HG03442 (cell line): ENCODE results near the gene NFYC.
A peak's percentile ranks its signal among the peaks of the same experiment; 100 is the strongest.

Experiments used
- ATAC-seq: cut with Tn5 transposase; IDR thresholded peaks from one replicate; pipeline ENCODE4 v1.9.1; 2021; ENCODE audit warnings: mild to moderate bottlenecking, moderate library complexity; ENCODE audit not compliant: unreplicated experiment

The NFYC gene

GRCh38 chr1:40794974-40795715, 103.6 kb downstream of the NFYC start:
- ATAC-seq = no peak

DNA sequence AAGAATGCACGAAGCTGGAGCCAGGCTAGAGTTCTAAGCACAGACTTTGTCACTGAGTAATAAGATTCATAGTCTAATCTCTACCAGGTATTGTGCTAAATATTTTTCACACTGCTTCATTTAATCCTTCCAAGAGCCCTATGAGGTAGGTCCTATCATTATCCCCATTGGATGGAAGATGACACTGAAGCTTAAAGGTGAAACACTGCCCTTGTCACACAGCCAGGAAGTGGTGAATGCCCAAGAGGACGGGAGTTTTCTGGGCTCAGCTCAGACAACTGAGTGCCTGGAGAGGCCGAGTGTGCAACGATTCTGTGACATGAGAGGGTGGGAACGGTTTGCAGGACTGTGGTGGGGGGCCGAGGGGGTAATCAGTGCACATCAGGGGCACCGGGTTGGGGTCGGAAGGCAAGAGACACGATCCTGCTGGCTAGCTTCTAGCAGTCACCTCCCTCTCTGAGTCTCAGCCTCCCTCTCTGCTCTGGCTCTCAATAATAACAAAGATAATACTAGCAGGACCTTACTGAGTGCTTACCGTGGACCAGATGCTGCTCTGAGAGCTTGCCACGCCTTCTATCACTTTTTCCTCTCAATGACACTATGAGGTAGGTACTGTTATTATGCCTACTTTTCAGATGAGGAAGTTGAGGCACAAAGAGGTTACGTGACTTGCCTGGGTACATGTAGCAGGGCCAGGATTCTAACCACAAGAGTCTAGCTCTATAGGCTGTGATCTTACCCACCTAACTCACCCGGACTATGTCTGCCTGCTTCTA, 104.5 kb downstream of the NFYC start:
- no peak for ATAC-seq

DNA sequence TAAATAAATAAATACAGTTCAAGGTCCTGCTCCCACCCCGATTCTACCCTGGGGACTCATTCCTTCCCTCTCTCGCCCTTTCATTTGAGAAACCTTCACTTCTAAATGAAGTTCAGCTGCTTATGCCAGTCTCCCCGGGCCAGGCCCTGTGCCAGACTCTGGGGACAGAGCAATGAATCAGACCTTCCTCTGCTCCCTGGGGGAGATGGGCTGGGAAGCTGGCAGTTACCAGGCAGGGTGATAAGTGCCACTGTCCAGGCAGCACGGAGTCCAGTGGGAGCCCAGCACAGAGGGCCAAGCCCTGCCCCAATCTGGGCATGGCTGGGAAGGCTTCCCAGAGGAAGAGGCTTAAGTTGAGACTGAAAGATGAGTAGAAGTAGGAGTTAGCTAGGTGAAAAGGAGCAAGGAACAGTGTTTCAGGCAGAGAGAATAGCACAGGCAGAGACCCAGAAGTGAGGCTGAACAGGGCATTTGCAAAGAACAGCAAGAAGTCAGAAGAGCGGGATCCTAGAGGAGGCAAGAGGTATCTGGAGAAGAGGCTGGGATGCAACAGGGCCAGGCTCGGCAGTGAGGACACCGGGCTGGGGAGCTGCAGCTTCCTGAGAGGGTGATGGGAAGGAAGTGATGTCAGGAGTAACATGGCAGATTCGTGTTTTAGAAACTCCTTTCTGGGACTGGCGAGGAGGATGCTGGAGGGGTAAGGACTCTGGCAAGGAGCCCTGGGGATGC, 105.6 kb downstream of the NFYC start:
- ATAC-seq = no peak

- no peak for ATAC-seq
Observed at GRCh38 chr1:40797668-40798010, 106.1 kb downstream of the NFYC start.

DNA sequence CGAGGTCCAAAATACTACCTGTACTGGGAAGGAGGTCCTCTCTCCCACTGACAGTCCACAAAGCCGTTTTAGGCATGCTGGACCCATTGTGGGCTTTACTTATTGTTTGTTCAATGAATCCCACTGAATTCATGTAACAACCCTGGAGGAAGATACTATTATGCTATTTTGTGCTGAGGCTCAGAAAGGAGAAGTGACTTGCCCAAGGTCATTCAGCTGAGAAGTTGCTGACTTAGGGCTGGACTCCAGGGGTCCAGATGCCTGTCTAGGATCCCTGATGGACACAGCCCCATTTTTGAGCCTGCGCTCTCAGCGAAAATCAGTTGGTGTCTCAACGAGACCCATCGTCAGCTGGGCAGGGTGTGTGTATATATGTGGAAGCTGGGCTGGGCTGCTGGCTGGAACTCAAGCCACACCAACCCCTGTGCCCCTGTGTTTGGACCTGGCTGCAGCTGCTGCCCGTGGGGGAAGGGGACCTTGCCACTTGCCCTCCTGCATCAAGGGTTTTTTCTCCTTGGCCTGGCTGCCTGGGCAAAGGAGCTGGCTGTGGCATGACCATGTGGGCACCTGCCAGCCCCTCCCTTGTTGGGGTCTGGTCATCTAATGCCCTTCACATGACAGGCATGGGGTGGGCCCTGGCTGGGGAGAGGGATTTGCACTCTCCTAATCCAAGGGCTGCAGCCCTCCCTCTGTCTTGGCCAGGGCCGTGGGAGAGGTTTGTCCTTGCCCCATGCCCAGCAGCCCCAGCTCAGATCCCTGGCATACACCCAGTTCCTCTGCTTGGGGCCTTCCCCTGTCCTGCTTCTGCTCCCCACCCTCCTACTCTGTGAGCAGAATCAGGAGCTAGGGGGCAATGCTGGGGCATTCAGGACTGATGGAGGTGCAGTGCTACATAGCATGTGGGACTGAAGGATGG, 107.1 kb downstream of the NFYC start:
- no peak for ATAC-seq

- no peak for ATAC-seq
Observed at GRCh38 chr1:40799351-40799867, 107.9 kb downstream of the NFYC start.

- ATAC-seq = no peak
Observed at GRCh38 chr1:40801742-40802077, 110.2 kb downstream of the NFYC start.

- ATAC-seq = peak; percentile 64
Observed at GRCh38 chr1:40802078-40802741, 110.7 kb downstream of the NFYC start.

GRCh38 chr1:40802742-40803113, 111.2 kb downstream of the NFYC start:
- ATAC-seq = no peak

- no peak for ATAC-seq
Observed at GRCh38 chr1:40803447-40803846, 111.9 kb downstream of the NFYC start.

DNA sequence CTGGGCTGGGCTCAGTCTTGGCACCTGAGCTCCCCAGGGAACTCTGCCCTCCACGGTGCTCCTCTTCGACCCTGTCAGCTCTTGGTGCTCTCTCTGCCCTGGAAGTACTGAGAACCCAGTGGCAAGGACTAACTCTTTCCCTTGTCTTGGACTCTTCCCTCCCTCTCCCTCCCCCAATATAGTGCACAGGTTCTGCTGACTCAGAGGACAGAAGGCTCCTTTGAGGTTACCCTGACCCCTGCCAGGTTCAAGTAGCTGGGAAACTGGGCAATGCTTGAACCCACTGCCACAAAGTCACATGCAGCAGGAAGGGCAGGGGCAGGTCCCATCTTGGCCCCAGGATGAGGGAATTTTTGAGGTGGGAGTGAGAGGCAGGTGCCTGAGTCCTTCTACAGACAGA, 112.4 kb downstream of the NFYC start:
- no peak for ATAC-seq

GRCh38 chr1:40806240-40806639, 114.7 kb downstream of the NFYC start:
- no peak for ATAC-seq

DNA sequence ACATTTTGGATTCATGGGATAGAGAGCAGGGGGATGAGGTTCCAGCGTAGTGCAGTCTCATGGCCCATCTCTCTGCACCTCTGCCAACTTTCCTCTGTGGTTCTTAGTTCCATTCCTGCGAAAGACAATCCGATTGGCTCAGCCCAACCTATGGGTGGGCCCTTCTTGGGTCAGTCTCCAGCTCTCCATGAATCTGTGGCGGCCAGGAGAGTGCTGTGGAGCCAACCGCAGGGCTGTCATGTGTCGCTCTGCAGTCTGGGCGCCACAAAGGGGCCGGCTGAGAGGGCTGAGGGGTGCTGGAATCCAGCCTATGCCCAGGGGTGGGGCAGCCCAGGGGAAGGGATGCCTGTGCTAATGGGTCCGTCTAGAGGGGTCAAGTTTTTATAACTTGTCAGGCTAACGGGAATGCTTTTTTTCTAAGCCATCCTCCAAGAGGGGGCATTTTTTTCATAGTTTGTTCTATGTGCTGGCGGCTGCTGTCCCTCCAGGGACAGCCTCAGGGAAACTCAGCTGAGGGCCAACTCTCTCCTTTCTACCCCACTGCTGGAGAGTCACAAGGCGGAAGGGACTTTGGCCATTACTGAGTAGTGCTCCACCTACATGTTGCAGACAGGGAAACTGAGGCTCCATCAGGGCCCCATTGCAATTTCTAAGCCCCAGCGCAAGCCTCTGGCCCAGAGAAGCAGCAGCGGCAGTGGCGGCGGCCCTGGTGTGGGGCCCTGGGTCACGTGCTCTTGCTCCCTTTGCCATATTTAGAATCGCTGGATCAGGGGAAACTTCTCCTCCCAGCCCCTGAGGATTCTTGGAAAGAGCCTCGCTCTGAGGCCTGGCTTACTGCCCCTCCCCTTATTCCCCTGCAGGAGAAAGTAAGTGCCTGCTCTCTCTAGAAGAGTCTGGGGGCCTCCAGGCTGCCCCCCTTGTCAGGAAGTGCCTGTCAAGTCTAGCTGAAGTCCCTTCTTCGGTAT, 115.5 kb downstream of the NFYC start:
- ATAC-seq = no peak

DNA sequence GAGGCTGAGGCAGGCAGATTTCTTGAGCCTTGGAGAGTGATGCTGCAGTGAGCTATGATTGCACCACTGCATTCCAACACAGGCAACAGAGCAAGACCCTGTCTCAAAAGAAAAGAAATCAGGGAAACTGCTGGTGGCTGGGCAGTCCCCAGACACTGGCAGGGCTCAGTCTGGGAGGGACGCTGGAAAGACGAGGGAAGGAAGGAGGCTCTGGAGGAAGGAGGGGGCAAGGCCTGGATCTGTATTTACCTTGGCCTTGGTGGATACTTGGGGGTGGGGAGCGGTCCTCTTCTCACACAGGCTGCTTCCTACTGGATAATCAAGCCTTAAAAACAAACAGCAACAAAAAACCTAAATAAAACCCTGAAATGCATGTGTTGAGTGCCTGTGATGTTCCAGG, 116.5 kb downstream of the NFYC start:
- ATAC-seq = no peak

DNA sequence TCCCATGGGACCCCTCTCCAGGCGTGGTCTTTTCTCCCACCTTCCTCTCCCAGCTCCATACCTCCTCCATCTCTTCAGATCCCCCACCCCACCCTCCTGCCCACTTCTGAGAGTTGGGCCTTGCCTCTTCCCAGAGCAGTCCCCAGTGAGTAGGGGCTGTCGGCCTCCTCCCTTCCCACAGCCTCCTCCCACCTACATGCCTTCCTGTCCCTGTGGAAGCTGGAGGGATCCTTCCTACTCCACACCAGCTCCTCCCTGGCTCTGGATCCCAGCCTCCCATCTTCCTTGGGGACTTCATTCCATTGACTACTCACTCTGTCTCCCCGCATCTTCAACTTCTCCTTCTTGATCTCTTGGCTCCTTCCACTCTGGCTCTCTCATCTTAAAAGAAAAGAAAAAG, 116.9 kb downstream of the NFYC start:
- ATAC-seq = no peak

DNA sequence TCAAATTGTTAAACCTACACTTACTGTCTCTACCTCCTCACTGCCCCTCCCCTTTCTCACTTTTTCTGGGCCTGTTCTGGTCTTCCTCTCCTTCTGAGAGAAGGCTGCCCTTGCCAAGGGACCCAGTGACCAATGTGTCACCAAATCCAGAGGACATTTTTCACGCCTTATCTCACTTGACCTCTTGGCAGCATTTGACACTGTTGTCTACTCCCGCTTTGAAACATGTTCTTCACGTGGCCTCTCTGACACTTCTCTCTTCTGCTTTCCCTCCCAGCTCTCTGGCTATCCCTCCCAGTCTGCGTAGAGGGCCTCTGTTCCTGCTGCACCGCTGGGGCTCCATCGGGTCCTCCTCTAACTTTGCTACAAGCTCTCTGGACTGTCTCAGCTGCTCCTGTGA, 117.4 kb downstream of the NFYC start:
- ATAC-seq = no peak

GRCh38 chr1:40810927-40811326, 119.4 kb downstream of the NFYC start:
- no peak for ATAC-seq

DNA sequence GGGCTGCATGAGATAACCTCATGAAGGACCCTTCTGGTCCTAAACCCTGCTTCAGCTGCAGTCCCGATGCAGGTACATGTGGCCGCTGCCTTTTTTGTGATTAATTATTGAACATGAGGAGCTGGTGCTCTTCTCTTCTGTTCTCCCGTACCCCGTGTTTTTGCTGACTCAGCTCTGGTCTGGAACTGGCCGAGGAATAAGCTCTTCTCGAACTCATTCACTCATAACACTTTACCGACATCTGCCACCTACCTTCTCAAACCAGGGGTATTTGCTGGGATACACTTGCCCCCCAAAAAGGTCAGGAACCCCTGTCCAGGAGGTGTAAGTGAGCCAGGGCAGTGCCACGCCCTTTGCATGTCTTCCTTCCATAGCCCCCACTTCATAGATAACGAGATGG, 123.9 kb downstream of the NFYC start:
- no peak for ATAC-seq

- ATAC-seq = no peak
Observed at GRCh38 chr1:40817791-40818263, 126.3 kb downstream of the NFYC start.
